OCI-LY3 (cell line): ENCODE results near the gene BICC1.

ENCODE experiments used
- EZH2phosphoT487 ChIP-seq: fragments of 200-600 bp; shearing (Covaris generic); IDR thresholded peaks from 2 replicates; pipeline ENCODE4 v1.6.1; 2018; ENCODE audit warnings: antibody characterized with exemption, mixed run types, low read depth
- TF ChIP-seq, protein P1 (sequence below): fragments of 200-600, 300-600 bp; sonication (generic); IDR thresholded peaks from 2 replicates; pipeline ENCODE4 v1.5.1; 2014; ENCODE audit warnings: antibody characterized with exemption, low read length, low read depth

GRCh38 chr10:58740620-58741369 lies 228.1 kb downstream of the BICC1 start:
- TF ChIP-seq, protein P1, sequence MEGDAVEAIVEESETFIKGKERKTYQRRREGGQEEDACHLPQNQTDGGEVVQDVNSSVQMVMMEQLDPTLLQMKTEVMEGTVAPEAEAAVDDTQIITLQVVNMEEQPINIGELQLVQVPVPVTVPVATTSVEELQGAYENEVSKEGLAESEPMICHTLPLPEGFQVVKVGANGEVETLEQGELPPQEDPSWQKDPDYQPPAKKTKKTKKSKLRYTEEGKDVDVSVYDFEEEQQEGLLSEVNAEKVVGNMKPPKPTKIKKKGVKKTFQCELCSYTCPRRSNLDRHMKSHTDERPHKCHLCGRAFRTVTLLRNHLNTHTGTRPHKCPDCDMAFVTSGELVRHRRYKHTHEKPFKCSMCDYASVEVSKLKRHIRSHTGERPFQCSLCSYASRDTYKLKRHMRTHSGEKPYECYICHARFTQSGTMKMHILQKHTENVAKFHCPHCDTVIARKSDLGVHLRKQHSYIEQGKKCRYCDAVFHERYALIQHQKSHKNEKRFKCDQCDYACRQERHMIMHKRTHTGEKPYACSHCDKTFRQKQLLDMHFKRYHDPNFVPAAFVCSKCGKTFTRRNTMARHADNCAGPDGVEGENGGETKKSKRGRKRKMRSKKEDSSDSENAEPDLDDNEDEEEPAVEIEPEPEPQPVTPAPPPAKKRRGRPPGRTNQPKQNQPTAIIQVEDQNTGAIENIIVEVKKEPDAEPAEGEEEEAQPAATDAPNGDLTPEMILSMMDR, result no peak
- no peak for TF ChIP-seq EZH2phosphoT487
